Astrocyte of the spinal cord (primary cell): ENCODE data around the gene KCTD1.

Experiments used
- DNase-seq: peaks from one replicate; pipeline ENCODE4 v3.0.0; 2011; ENCODE audit warnings: low read depth, low spot score
- H3K4me3 ChIP-seq: 2 replicates; pipeline ENCODE4 v1.5.1; 2011; ENCODE audit warnings: low read depth, mild to moderate bottlenecking, low read length, moderate library complexity
- CTCF ChIP-seq: IDR thresholded peaks from 2 replicates; pipeline ENCODE4 v1.5.1; 2012; ENCODE audit warnings: low read depth, mild to moderate bottlenecking, low read length, inconsistent platforms
- in situ Hi-C: cut with HindIII; loops from 2 replicates; pipeline ENCODE4 v1.10.0; 2017; ENCODE audit warnings: low sequenced_read_pairs

Gene KCTD1

GRCh38 chr18:26524504-26525351, 23.6 kb downstream of the KCTD1 start:
- in situ Hi-C loops, result no loop called here
- DNase-seq, result no peak
- TF ChIP-seq CTCF, result no peak
- no peak overlapping the region for H3K4me3 ChIP-seq

GRCh38 chr18:26524002-26524401, 24.4 kb downstream of the KCTD1 start:
- TF ChIP-seq CTCF, result no peak
- DNase-seq, result no peak
- in situ Hi-C loops, result no loop called here
- H3K4me3 ChIP-seq, result no peak overlapping the region

- H3K4me3 ChIP-seq, result no peak overlapping the region
- in situ Hi-C loops, result no loop called here
- no peak for TF ChIP-seq CTCF
- no peak for DNase-seq
Observed at GRCh38 chr18:26521617-26522016, 26.7 kb downstream of the KCTD1 start.

- DNase-seq, result no peak
- in situ Hi-C loops, result no loop called here
- H3K4me3 ChIP-seq, result no peak overlapping the region
- TF ChIP-seq CTCF, result no peak
Observed at GRCh38 chr18:26520974-26521373, 27.4 kb downstream of the KCTD1 start.

- DNase-seq, result no peak
- in situ Hi-C loops, result no loop called here
- H3K4me3 ChIP-seq, result no peak overlapping the region
- TF ChIP-seq CTCF, result no peak
Observed at GRCh38 chr18:26519114-26519513, 29.2 kb downstream of the KCTD1 start.

GRCh38 chr18:26516964-26517363, 31.4 kb downstream of the KCTD1 start:
- no peak for TF ChIP-seq CTCF
- in situ Hi-C loops, result no loop called here
- DNase-seq, result no peak
- H3K4me3 ChIP-seq, result no peak overlapping the region
